Measurements from ENCODE around the gene ENTREP3.
A peak's percentile ranks its signal among the peaks of the same experiment; 100 is the strongest.
"Not testable (repeated sequence)": the region's sequence is repeated elsewhere in the genome, so short reads cannot be mapped to it uniquely, and the experiment has no call there.

ENTREP3 gene

GRCh38 chr1:155220211-155220965 is 34.9 kb downstream of the ENTREP3 start:
- not testable (repeated sequence) for FAIRE-seq

- FAIRE-seq, result no peak
Observed at GRCh38 chr1:155219592-155220031, 35.7 kb downstream of the ENTREP3 start.

- peak; percentile 86 for FAIRE-seq
Observed at GRCh38 chr1:155218854-155219591, 36.3 kb downstream of the ENTREP3 start.

DNA sequence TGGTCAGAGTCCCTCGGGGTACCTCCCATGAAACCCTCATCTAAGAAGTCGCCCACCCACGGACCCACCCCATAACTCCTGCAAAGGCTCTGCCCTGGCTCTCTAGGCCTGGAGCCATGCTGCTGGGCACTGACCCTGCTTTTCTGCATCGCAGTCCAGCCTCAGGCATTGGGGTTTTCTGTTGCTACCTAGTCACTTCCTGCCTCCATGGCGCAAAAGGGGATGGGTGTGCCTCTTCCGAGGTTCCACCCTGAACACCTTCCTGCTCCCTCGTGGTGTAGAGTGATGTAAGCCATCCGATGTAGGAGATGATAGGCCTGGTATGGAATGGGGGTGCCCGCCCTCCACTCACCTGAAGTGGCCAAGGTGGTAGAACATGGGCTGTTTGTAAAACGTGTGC is 40.6 kb downstream of the ENTREP3 start:
- not testable (repeated sequence) for FAIRE-seq

GRCh38 chr1:155212051-155212440 is 43.2 kb downstream of the ENTREP3 start:
- not testable (repeated sequence) for FAIRE-seq

GRCh38 chr1:155211381-155212050 is 43.8 kb downstream of the ENTREP3 start:
- FAIRE-seq, result not testable (repeated sequence)

- no peak for FAIRE-seq
Observed at GRCh38 chr1:155210314-155211104, 44.8 kb downstream of the ENTREP3 start.

GRCh38 chr1:155209312-155209721 is 46.0 kb downstream of the ENTREP3 start:
- no peak for FAIRE-seq

GRCh38 chr1:155208541-155209311 is 46.6 kb downstream of the ENTREP3 start, which contains the start of gene MTX1:
Gene MTX1 (plus strand): TSS chr1:155208695. CDS start chr1:155208805, 110 bp downstream.
- FAIRE-seq, result no peak

DNA sequence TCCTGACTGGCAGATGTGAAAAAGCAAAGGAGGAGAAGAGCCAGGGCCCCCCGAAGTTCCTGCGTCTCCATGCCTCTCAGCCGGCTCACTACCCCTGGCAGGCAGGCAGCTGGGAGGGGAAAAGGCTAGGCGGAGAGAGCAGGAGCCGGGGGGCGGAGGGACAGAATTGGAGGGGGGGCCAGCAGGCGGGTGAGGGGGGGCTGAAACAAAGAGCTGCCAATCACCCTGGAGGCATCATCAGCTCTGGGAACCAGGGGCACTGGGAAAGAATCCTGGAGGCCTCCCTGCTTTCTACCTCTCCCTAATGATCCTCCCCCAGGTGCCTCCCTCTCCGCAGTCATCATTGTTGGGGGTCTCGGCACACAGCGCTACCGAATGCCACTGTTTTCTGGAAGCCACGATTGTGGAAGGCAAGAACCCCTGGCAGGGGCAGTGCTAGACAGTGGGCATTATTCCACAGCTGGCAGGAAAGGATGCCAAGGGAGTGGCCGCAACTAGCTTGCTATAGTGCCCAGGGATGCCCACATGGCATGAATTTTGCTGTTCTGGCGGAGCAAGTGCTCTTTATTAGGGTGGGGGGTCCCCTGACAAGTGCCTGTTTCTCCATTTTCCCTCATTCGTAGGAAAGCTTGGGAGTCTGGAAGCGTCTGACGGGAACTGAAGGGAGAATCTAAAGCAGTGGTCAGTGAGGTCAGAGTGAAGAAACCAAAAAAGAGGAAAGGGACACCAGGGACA is 47.3 kb downstream of the ENTREP3 start, which contains the start of gene THBS3:
TSS of gene THBS3 (minus strand) at position 92 of the 735 bp plus-strand sequence. CDS start at position 71, 21 bp downstream.
- FAIRE-seq, result no peak

GRCh38 chr1:155206891-155207805 is 48.1 kb downstream of the ENTREP3 start:
- peak; percentile 80 for FAIRE-seq

DNA sequence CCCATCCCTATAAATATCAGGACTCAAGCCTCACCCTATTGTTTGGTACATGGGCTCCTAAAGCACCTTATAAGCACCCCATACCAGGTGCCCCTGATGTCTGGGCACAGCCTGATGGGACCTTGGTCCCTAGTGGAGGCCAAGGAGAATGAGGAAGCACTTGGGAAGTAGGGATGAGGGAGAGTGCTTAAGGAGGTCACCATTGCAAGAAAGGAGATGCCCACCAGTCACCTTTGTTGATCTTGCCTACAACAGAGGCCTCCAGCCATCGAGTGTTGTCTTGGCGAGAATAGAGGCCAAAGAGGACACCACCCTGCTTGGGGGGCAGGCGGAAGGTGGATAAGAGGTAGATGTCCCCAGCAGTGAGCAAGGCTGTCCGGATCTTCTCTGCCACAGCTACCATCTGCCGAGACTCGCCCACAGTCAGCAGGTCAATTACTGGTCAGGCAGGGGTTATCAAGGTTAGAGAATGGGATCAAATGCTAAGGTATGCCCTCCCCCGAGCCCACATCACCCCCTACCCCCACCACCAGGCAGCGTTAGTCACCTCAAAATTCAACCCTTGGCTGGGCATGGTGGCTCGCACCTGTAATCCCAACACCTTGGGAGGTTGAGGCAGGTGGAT is 49.2 kb downstream of the ENTREP3 start:
- FAIRE-seq, result no peak

GRCh38 chr1:155205035-155205434 is 50.2 kb downstream of the ENTREP3 start:
- no peak for FAIRE-seq

DNA sequence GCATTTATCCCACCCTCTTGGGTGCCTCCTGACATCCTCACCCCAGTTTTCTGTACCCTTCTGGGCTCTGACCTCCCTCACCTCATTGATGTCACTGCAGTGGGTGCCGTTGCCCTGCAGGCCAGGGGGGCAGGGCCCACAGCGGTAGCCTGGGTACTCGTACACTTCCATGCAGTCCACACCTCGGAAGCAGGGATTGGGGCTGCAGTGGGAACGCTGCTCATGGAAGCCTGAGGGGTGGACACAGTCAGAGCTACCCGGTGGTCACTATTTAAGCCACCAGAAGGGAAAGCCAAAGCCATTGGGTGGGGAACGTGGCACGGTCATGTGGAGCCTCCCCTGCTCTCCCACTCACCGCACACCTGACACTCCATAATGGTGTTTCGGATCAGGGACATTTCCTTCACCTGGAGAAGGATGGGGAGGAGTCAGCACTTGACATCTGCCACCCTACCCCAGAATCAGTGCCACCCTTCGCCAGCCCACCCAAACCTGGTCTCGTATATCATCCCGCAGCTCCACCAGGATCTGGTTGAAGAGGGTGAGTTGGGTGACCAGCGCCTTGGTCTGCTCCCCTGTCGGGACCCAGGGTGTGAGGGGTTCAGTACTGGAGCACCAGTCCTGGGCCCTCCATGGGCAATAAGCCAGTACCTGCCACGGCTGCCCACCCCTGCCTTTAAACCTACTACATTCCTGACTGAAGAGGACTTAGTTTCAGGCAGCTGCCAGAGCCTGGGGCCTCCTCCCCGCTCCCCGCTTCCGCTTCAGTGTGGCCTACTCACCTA is 52.4 kb downstream of the ENTREP3 start:
- FAIRE-seq, result no peak

DNA sequence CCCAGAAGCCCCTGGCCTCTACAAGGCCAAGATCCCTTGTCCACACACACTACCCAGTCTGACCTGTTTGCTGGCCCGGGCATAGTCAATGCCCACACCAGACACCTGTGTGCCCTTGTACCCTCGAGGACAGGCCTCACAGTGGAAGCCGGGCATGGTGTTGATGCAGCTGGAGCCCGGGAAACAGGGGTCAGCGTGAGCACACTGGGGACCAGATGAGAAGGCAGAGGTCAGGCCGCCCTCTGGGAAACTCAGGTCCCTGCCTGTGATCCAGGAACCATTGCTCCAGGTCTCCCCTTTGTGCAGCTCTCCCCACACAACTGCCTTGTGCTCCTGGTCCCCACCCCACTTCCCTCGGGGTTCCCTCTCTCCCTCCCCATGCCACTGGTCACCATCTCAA is 53.1 kb downstream of the ENTREP3 start:
- FAIRE-seq, result no peak

- FAIRE-seq, result no peak
Observed at GRCh38 chr1:155200920-155201319, 54.4 kb downstream of the ENTREP3 start.

GRCh38 chr1:155199792-155200191 is 55.5 kb downstream of the ENTREP3 start:
- no peak for FAIRE-seq

GRCh38 chr1:155198547-155198906 is 56.8 kb downstream of the ENTREP3 start:
- no peak for FAIRE-seq

Measured in TTC549 (cell line).